ENCODE measurements around the gene SKOR2. TPM values are rescaled to one million over a fixed set of nuclear protein-coding genes. Genes with fewer than 3 reads are reported as not detected.

Gene SKOR2
- total and polyA plus RNA-seq, 12 donors = not detected

- no peaks in the 10 kb centered on the region for H3K9me3 ChIP-seq
- no peak overlapping the region for H3K27ac ChIP-seq
- H3K27me3 ChIP-seq = peaks cover 0 to 63% (median 42%) of the 10 kb centered on the region in 7 donors
- no peak for ATAC-seq
- no peaks in the 10 kb centered on the region for H3K4me1 ChIP-seq
- no peaks in the 10 kb centered on the region for H3K36me3 ChIP-seq
- no peak for DNase-seq
- no peak for TF ChIP-seq CTCF (IDR thresholded peaks at IDR 0.05)
- intact Hi-C loops (cut with DNase I) = no loop called here
- no peak overlapping the region for H3K4me3 ChIP-seq
- 39 to 43% methylated on average over 7 of the region's 7 CpGs for WGBS, 2 donors
These were observed 36.6 kb upstream of the SKOR2 start for GRCh38 chr18:47287911-47288585.

- 69 to 70% methylated on average over 4 of the region's 4 CpGs for WGBS, 2 donors
- DNase-seq = no peak
- no peaks in the 10 kb centered on the region for H3K9me3 ChIP-seq
- no peak overlapping the region for H3K27ac ChIP-seq
- no peak for ATAC-seq
- no peak for TF ChIP-seq CTCF (IDR thresholded peaks at IDR 0.05)
- H3K4me3 ChIP-seq = no peak overlapping the region
- no peaks in the 10 kb centered on the region for H3K4me1 ChIP-seq
- H3K36me3 ChIP-seq = no peaks in the 10 kb centered on the region
- H3K27me3 ChIP-seq = peaks cover 0 to 65% (median 41%) of the 10 kb centered on the region in 7 donors
- intact Hi-C loops (cut with DNase I) = no loop called here
These were observed 35.4 kb upstream of the SKOR2 start for GRCh38 chr18:47286776-47287410.

GRCh38 chr18:47285456-47285855 lies 34.0 kb upstream of the SKOR2 start:
- H3K36me3 ChIP-seq = no peaks in the 10 kb centered on the region
- no peaks in the 10 kb centered on the region for H3K9me3 ChIP-seq
- H3K27me3 ChIP-seq = peaks cover 0 to 60% (median 47%) of the 10 kb centered on the region in 7 donors
- ATAC-seq (no peak), DNase-seq (no peak)
- intact Hi-C loops (cut with DNase I) = no loop called here
- no peak overlapping the region for H3K4me3 ChIP-seq
- no peaks in the 10 kb centered on the region for H3K4me1 ChIP-seq
- 61 to 65% methylated on average over 7 of the region's 7 CpGs for WGBS, 2 donors
- no peak for TF ChIP-seq CTCF (IDR thresholded peaks at IDR 0.05)
- no peak overlapping the region for H3K27ac ChIP-seq

- TF ChIP-seq CTCF (IDR thresholded peaks at IDR 0.05) = no peak
- no peak overlapping the region for H3K4me3 ChIP-seq
- intact Hi-C loops (cut with DNase I) = no loop called here
- no peak overlapping the region for H3K27ac ChIP-seq
- no peaks in the 10 kb centered on the region for H3K36me3 ChIP-seq
- 51 to 55% methylated on average over 6 of the region's 6 CpGs for WGBS, 2 donors
- ATAC-seq (no peak), DNase-seq (no peak)
- no peaks in the 10 kb centered on the region for H3K9me3 ChIP-seq
- peaks cover 0 to 59% (median 46%) of the 10 kb centered on the region in 7 donors for H3K27me3 ChIP-seq
- H3K4me1 ChIP-seq = no peaks in the 10 kb centered on the region
These were observed 33.4 kb upstream of the SKOR2 start for GRCh38 chr18:47284721-47285395.

Data from heart right ventricle (tissue), 16 donors.